Thoracic aorta (tissue), 2 donors: Measurements from ENCODE around the gene NDUFA7. TPM values are rescaled to one million over a fixed set of nuclear protein-coding genes. Genes with fewer than 3 reads are reported as not detected.
"Not testable (repeated sequence)": the region's sequence is repeated elsewhere in the genome, so short reads cannot be mapped to it uniquely, and the experiment has no call there.

ENCODE experiments used
- ATAC-seq: fragments of 150-250 bp; one replicate; pipeline ENCODE4 v1.8.0; 2017; ENCODE audit warnings: low read depth; ENCODE audit not compliant: insufficient number of reproducible peaks, low FRiP score
- DNase-seq: peaks from one replicate; pipeline ENCODE4 v3.0.0-alpha.2; 2020; ENCODE audit warnings: low spot score
- H3K27ac ChIP-seq, 2 donors: fragments of 200-600 bp; sonication (generic); 1 replicate in 1 of 2; 2 replicates in 1 of 2; pipeline ENCODE4 v1.5.1; 2016; ENCODE audit warnings: mild to moderate bottlenecking in 2 of 2, moderate library complexity in 2 of 2
- H3K27me3 ChIP-seq: fragments of 200-600 bp; sonication (generic); replicated peaks from 2 replicates; pipeline ENCODE4 v1.6.0; 2016; ENCODE audit warnings: mild to moderate bottlenecking; ENCODE audit not compliant: insufficient read depth
- H3K36me3 ChIP-seq: fragments of 200-600 bp; sonication (generic); one replicate; pipeline ENCODE4 v1.5.1; 2016
- H3K4me1 ChIP-seq, 2 donors: fragments of 200-600 bp; sonication (generic); 1 replicate in 1 of 2; 2 replicates in 1 of 2; pipeline versions ENCODE4 v1.5.1 to v1.6.0; 2016; ENCODE audit warnings: low read depth in 2 of 2, mild to moderate bottlenecking in 1 of 2; ENCODE audit not compliant: control insufficient read depth in 1 of 2
- H3K4me3 ChIP-seq: fragments of 200-600 bp; sonication (generic); 2 replicates; pipeline ENCODE4 v1.5.1; 2016; ENCODE audit warnings: mild to moderate bottlenecking
- H3K9me3 ChIP-seq: fragments of 200-600 bp; sonication (generic); 2 replicates; pipeline ENCODE4 v1.5.1; 2016
- CTCF ChIP-seq: fragments of 200-600 bp; sonication (generic); IDR thresholded peaks from one replicate; pipeline ENCODE4 v1.5.1; 2019; ENCODE audit warnings: antibody characterized with exemption
- total RNA-seq, 2 donors: library from RNA; depleted of rRNA; stranded (reverse); fragments of >200 nt; gene quantifications; one replicate each; pipeline versions ENCODE4 v1.1.0 to v1.2.3, GENCODE V29; 2016

NDUFA7 gene
- total RNA-seq, 2 donors from 2014 or later, result 9.2 to 22.2 TPM

GRCh38 chr19:8357007-8357521 is 35.9 kb upstream of the NDUFA7 start:
- TF ChIP-seq CTCF, result no peak
- Histone ChIP-seq H3K4me3 (no peak overlapping the region), H3K4me1 (peaks cover 8 to 42% of the 10 kb centered on the region in 2 donors), H3K27me3 (no peaks in the 10 kb centered on the region), H3K36me3 (no peaks in the 10 kb centered on the region), H3K9me3 (no peaks in the 10 kb centered on the region), H3K27ac (no peak overlapping the region)
- ATAC-seq (no peak), DNase-seq (no peak)

- no peaks in the 10 kb centered on the region for H3K27me3 ChIP-seq
- H3K9me3 ChIP-seq, result no peaks in the 10 kb centered on the region
- H3K36me3 ChIP-seq, result no peaks in the 10 kb centered on the region
- H3K4me3 ChIP-seq, result no peak overlapping the region
- no peak for TF ChIP-seq CTCF
- peak; percentile 47 for DNase-seq
- H3K27ac ChIP-seq, result peak overlapping the region; percentile 7 to 61
- ATAC-seq, result peak; percentile 69
- H3K4me1 ChIP-seq, result peaks cover 8 to 41% of the 10 kb centered on the region in 2 donors
These were observed 34.6 kb upstream of the NDUFA7 start for GRCh38 chr19:8355631-8356402.

GRCh38 chr19:8352845-8353244 is 31.7 kb upstream of the NDUFA7 start:
- H3K4me3 ChIP-seq, result peak overlapping the region; percentile 59
- H3K9me3 ChIP-seq, H3K27ac ChIP-seq, DNase-seq, ATAC-seq, H3K36me3 ChIP-seq, H3K27me3 ChIP-seq: not testable (repeated sequence)
- H3K4me1 ChIP-seq, result peaks cover 8 to 41% of the 10 kb centered on the region in 2 donors

GRCh38 chr19:8352134-8352827 is 31.1 kb upstream of the NDUFA7 start:
- Histone ChIP-seq H3K27me3 (no peaks in the 10 kb centered on the region), H3K36me3 (no peaks in the 10 kb centered on the region), H3K4me3 (peak overlapping the region; percentile 59), H3K9me3 (no peaks in the 10 kb centered on the region), H3K4me1 (peaks cover 8 to 41% of the 10 kb centered on the region in 2 donors), H3K27ac (peak overlapping the region in 1 of 2 donors; percentile 34)
- ATAC-seq (no peak), DNase-seq (no peak)
- TF ChIP-seq CTCF, result no peak

- not testable (repeated sequence) for ATAC-seq, H3K4me3 ChIP-seq
- peaks cover 8 to 28% of the 10 kb centered on the region in 2 donors for H3K4me1 ChIP-seq
These were observed 28.6 kb upstream of the NDUFA7 start for GRCh38 chr19:8349629-8350372.

GRCh38 chr19:8343483-8343844 is 22.3 kb upstream of the NDUFA7 start:
- Histone ChIP-seq H3K9me3 (no peaks in the 10 kb centered on the region), H3K36me3 (no peaks in the 10 kb centered on the region), H3K4me1 (peaks cover 4 to 5% of the 10 kb centered on the region in 2 donors), H3K27ac (no peak overlapping the region), H3K27me3 (peaks cover 7% of the 10 kb centered on the region), H3K4me3 (peak overlapping the region; percentile 69)
- no peak for ATAC-seq
- DNase-seq, result no peak
- no peak for TF ChIP-seq CTCF

More at GRCh38 chr19:8349629-8350372, 28.6 kb upstream of the NDUFA7 start:
- H3K27ac ChIP-seq, H3K36me3 ChIP-seq, H3K27me3 ChIP-seq, DNase-seq, H3K9me3 ChIP-seq: not testable (repeated sequence)
